T-helper 1 cell treated with Interleukin-12 subunit alpha and Interleukin-12 subunit beta and Interleukin-4 antibody, amounts not matched to agents 30 ng/mL and 1 ng/mL, for 36 hours (primary cell): ENCODE data around the gene CCDC149. TPM values are rescaled to one million over a fixed set of nuclear protein-coding genes. Genes with fewer than 3 reads are reported as not detected.

Experiments
- intact Hi-C: fragments of 100-400 bp; cut with micrococcal nuclease; formaldehyde crosslinking; loops from one replicate; pipeline ENCODE4 v1.15.1; 2024
- total RNA-seq: library from RNA; stranded (reverse); gene quantifications from 2 replicates; pipeline ENCODE4 v1.2.3, GENCODE V29; 2022

CCDC149 gene
- total RNA-seq, 1 donor from 2014 or later, result not detected

GRCh38 chr4:24881508-24882196 is 31.2 kb downstream of the CCDC149 start:
- intact Hi-C loops, result no loop called here

DNA sequence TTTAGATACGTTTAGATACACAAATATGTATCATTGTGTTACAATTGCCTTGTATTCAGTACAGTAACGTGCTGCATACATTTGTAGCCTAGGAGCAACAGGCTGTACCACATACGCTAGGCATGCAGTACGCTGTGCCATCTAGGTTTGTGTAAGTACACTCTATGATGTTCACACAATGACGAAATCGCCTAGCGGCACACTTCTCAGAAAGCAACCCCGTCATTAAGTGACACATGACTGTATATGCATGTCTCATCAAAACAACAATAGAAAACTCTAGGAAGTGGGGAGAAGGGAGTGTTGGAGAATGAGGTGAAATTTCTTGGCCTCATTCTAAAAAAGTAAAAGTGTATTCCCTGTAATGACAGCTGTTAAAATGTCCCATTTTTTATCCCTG is 32.7 kb downstream of the CCDC149 start:
- intact Hi-C loops, result no loop called here

DNA sequence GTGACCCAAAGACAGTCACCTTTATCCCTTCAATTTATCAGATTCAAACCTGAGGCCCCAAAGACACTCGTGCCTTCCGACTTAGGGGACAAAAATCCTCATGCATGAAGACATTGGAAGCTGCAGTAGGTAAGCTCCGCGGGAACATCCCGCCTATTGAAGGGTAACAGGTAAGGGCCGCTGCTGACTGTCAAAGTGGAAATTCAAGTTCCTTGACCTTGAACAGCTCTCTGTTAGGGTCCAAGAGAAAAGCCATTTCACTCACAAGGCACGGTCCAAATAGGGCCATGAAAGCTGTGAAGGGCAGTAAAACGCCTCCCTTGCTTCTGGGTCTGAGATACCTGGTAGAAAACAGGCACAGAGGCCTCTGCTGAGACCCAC is 34.2 kb downstream of the CCDC149 start:
- intact Hi-C loops, result no loop called here

GRCh38 chr4:24877868-24878635 is 34.8 kb downstream of the CCDC149 start:
- intact Hi-C loops, result no loop called here

- intact Hi-C loops, result no loop called here
These were observed 36.4 kb downstream of the CCDC149 start for GRCh38 chr4:24876431-24876830.

- intact Hi-C loops, result no loop called here
These were observed 40.1 kb downstream of the CCDC149 start for GRCh38 chr4:24872720-24873119.

DNA sequence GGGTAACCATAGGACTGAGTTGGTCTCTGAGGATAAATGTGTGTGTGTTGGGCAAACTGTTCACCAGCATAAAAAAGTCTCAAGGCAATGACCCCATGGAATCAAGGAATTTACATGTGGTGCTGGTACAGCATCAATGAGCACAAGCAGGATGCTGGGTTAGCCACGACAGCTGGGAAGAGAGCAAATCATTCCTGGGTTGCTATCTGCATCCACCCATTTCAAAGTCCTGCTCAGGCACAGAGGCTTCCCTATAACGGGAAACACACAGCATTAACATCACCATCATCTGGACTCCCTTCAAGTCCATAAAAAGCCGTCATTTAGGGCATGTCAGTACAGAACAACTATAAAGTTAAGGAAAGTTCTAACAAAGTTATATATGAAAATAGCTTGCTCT is 41.6 kb downstream of the CCDC149 start:
- intact Hi-C loops, result no loop called here

DNA sequence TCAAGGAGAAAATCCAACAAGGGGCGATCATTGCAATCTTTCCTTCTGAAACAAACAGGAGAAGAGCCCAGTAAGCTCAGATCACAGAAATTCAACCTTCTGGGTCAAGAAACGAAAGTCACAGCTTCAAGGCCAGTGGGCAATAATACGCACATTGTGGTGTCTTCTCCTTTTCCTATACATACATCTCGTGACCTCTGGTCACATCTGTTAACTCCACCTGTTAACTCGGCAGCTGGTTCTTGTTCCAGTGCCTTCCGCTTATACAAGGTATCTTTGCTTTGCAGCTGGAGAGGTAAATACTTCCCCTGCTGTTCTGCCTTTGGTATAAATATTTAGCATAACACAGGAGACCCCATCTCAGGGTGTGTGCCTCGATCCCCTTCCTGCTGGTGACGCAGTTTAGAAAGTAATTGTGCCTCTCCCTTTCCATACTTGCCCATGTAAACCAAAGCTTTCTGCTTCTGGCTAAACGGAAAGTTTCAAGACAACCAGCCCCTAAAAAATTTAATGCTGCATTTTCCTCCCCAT is 45.0 kb downstream of the CCDC149 start:
- intact Hi-C loops, result no loop called here

GRCh38 chr4:24867251-24867650 is 45.6 kb downstream of the CCDC149 start:
- intact Hi-C loops, result no loop called here

GRCh38 chr4:24865401-24865800 is 47.4 kb downstream of the CCDC149 start:
- intact Hi-C loops, result no loop called here

GRCh38 chr4:24863799-24864198 is 49.0 kb downstream of the CCDC149 start:
- intact Hi-C loops, result no loop called here

GRCh38 chr4:24862073-24862751 is 50.6 kb downstream of the CCDC149 start:
- intact Hi-C loops, result no loop called here

- intact Hi-C loops, result no loop called here
These were observed 54.3 kb downstream of the CCDC149 start for GRCh38 chr4:24858550-24858949.

- intact Hi-C loops, result no loop called here
These were observed 54.8 kb downstream of the CCDC149 start for GRCh38 chr4:24858026-24858425.

DNA sequence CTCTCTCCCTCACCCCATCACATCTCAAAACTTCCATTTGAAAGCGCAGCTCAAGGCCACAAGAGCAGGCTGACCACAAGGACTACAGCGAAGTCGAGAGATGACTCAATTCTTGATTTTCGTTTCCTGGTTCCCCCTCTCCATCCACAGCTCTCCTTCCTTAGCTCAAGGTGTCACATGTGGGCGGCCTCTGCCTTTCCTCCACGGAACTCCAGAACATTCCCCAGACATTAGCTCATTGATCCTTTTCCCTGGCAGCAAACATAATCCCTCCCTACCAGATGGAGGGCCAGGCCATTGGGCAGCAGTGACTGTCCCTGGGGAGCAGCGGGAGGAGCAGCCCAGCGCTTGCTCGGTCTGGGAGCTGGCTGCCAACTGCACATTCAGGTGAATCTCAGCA is 56.3 kb downstream of the CCDC149 start:
- intact Hi-C loops, result no loop called here

DNA sequence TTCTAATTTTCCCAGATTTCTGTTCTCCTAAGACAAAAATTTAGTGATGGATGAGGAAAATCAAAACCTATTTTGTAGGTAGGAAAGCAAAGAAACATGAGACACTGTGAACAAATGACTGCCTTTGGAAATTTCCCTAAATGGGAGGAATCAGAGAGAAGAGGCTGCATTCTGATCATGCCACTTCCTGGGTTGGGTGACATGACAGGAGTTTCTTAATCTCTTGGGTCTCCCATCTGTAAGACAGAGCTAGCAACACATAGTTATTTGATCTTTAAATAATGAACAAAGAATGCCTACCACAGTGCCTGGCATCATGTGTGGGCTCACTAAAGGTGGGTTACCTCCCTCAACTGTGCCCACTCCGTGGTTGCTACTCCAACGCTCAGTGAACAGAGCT is 57.1 kb downstream of the CCDC149 start:
- intact Hi-C loops, result no loop called here

DNA sequence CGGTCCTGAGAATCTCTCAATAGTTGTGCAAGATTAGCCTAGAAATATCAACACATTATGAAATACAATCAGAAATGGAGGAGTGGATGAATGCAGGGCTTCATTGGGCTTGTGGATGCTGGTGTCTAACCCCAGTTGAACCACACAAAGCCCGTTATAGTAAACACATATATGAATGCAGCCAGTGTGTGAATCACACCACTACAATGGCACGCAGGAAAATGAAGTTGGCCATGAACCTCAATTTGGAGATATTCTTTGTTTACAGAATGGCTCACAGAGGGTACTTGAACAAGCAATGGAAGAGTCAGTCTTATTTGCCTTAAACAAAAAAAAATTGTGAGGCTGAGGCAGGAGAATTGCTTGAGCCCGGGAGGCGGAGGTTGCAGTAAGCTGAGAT is 59.7 kb downstream of the CCDC149 start:
- intact Hi-C loops, result no loop called here

DNA sequence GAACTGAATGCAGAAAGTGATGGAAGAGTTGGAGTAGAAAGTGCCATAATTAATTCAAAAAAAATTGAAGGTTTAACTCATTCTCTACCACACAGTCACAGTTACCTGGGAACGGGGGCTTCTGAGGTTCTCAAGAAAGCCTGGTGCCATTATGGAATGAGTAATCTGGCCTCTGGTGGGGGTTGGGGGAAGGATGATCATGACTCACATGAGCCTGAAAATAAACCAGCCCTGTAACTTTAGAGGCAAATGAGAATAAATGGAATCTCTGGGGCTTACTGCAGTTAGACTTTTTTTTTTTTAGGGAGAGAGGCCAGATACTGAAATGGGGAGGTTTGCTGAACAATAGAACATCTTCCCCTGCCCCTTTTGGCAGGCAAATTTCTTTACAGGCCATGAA is 62.2 kb downstream of the CCDC149 start:
- intact Hi-C loops, result no loop called here

DNA sequence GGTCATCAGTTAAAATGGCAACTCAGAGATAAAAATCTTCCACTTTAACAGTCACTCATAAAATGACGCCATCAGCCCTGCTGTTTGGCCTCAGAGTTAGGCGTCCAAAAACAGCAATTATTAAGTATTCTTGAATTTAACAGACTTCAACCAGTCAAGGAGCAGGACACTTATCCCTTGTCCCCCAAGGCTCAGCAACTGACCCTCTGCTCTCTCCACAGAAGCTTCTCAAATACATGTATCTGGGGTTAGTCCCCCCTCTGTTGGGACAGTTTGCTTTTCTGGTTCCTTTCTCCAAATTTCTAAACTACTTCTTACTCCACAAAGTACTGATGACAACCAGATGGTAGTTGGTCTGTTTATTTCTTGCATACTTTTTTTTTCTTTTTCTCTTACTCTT is 63.1 kb downstream of the CCDC149 start:
- intact Hi-C loops, result no loop called here

DNA sequence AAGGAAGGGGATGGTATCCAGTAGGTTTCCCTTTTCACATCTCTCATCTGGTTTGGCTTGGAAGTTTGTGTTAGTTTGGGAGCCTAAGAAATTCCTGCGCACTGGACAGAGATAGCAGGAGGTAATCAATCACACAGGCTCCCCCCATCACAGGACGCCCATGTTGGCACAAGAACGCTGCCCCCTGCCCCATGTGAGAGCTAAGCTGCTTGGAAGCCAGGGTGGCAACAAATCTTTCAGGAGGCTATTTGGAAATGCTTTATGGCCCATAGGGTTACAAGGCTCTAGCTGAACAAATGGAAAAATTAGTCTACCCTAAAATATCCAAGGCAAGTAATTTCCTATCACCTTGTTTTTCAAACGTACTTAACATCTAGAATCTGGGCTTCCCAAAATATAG is 63.5 kb downstream of the CCDC149 start:
- intact Hi-C loops, result no loop called here

- intact Hi-C loops, result no loop called here
These were observed 66.1 kb downstream of the CCDC149 start for GRCh38 chr4:24846716-24847115.

GRCh38 chr4:24845902-24846301 is 66.9 kb downstream of the CCDC149 start:
- intact Hi-C loops, result no loop called here
